Smooth muscle cell (in vitro differentiated cells): ENCODE measurements around the gene GASK1A. TPM values are rescaled to one million over a fixed set of nuclear protein-coding genes. Genes with fewer than 3 reads are reported as not detected.

Experiments used
- DNase-seq: peaks from one replicate; lab custom pipeline; 2025; ENCODE audit not compliant: unreplicated experiment; lab: John Stamatoyannopoulos, UW
- H2AFZ ChIP-seq: fragments of 200-600 bp; sonication (generic); 2 replicates; pipeline ENCODE4 v1.6.0; 2016; ENCODE audit warnings: antibody characterized with exemption, low read depth, mild to moderate bottlenecking
- H3F3A ChIP-seq: fragments of 200-600 bp; sonication (generic); 2 replicates; pipeline ENCODE4 v1.6.0; 2017; ENCODE audit warnings: antibody characterized with exemption, low read depth
- H3K27ac ChIP-seq: fragments of 200-600 bp; sonication (generic); 2 replicates; pipeline ENCODE4 v1.5.1; 2016; ENCODE audit warnings: low read depth, mild to moderate bottlenecking
- H3K27me3 ChIP-seq: fragments of 200-600 bp; sonication (generic); 2 replicates; pipeline ENCODE4 v1.6.1; 2016; ENCODE audit warnings: low read depth, mild to moderate bottlenecking
- H3K36me3 ChIP-seq: fragments of 200-600 bp; sonication (generic); 2 replicates; pipeline ENCODE4 v1.5.1; 2016; ENCODE audit warnings: low read depth
- H3K4me1 ChIP-seq: fragments of 200-600 bp; sonication (generic); 2 replicates; pipeline ENCODE4 v1.5.1; 2016; ENCODE audit warnings: low read depth
- H3K4me2 ChIP-seq: fragments of 200-600 bp; sonication (generic); 2 replicates; pipeline ENCODE4 v1.6.0; 2016; ENCODE audit warnings: mild to moderate bottlenecking
- H3K4me3 ChIP-seq: fragments of 200-600 bp; sonication (generic); 2 replicates; pipeline ENCODE4 v1.5.1; 2016; ENCODE audit warnings: mild to moderate bottlenecking
- H3K79me2 ChIP-seq: fragments of 200-600 bp; sonication (generic); 2 replicates; pipeline ENCODE4 v1.6.0; 2016; ENCODE audit warnings: low read depth, mild to moderate bottlenecking
- H3K9ac ChIP-seq: fragments of 200-600 bp; sonication (generic); 2 replicates; pipeline ENCODE4 v1.6.0; 2016; ENCODE audit warnings: low read depth
- H3K9me3 ChIP-seq: fragments of 200-600 bp; sonication (generic); replicated peaks from 2 replicates; pipeline ENCODE4 v1.5.1; 2016; ENCODE audit warnings: low read depth
- H4K20me1 ChIP-seq: fragments of 200-600 bp; sonication (generic); 2 replicates; pipeline ENCODE4 v1.6.0; 2016; ENCODE audit warnings: low read depth
- CTCF ChIP-seq: fragments of 200-600 bp; sonication (generic); IDR thresholded peaks from 2 replicates; pipeline ENCODE4 v1.5.1; 2017; ENCODE audit warnings: borderline replicate concordance, mild to moderate bottlenecking, antibody characterized with exemption; ENCODE audit not compliant: insufficient read depth, poor library complexity, severe bottlenecking
- WGBS: methylation state at CpG from one replicate; pipeline ENCODE4 v1.1.7; 2016; ENCODE audit warnings: low lambda C conversion rate; 5-methylcytosine and 5-hydroxymethylcytosine counted together
- polyA plus RNA-seq: library from polyadenylated mRNA; unstranded; fragments of >200 nt; fragmentation: Nextera tagmentation; extraction: Ambion mirVana; gene quantifications from 2 replicates; pipeline ENCODE4 v1.2.1, GENCODE V29; 2016
- total RNA-seq: library from RNA; depleted of rRNA; stranded (reverse); fragments of >200 nt; gene quantifications from 2 replicates; pipeline ENCODE4 v1.2.3, GENCODE V29; 2014

The GASK1A gene
- total and polyA plus RNA-seq, 2 experiments from 2014 or later, result 0.76 TPM; not detected in 1

DNA sequence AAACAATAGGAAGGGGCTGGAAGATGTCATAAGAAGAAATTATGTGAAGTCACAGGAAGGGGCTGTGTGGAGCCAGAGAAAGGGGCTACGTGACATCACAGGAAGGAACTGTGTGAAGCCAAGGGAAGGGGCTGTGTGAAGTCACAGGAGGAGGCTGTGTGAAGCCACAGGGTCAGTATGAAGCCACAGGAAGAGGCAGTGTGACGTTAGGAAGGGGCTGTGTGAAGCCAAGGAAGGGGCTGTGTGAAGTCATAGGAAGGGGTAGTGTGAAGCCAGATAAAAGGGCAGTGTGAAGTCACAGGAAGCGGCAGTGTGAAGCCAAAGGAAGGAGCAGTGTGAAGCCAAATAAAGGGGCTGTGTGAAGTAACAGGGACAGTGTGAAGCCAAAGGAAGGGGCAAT, 32.5 kb downstream of the GASK1A start:
- no peak for TF ChIP-seq CTCF
- no peaks in the 10 kb centered on the region for H3K9me3 ChIP-seq
- H3K36me3 ChIP-seq, result no peaks in the 10 kb centered on the region
- peaks cover 1% of the 10 kb centered on the region for H3K27me3 ChIP-seq
- H3K4me2 ChIP-seq, result no peak overlapping the region
- no peaks in the 10 kb centered on the region for H4K20me1 ChIP-seq
- H3F3A ChIP-seq, result no peaks in the 10 kb centered on the region
- no peak for DNase-seq
- H3K27ac ChIP-seq, result no peak overlapping the region
- WGBS, result 86% methylated on average over 3 of the region's 3 CpGs
- H3K4me3 ChIP-seq, result no peak overlapping the region
- H3K4me1 ChIP-seq, result no peaks in the 10 kb centered on the region
- no peak overlapping the region for H3K9ac ChIP-seq
- H2AFZ ChIP-seq, result no peak overlapping the region
- H3K79me2 ChIP-seq, result no peaks in the 10 kb centered on the region

- Histone ChIP-seq H3K36me3 (no peaks in the 10 kb centered on the region), H3K27me3 (no peaks in the 10 kb centered on the region), H3K4me3 (no peak overlapping the region), H3K79me2 (no peaks in the 10 kb centered on the region), H3K9ac (no peak overlapping the region), H4K20me1 (no peaks in the 10 kb centered on the region), H3K4me2 (no peak overlapping the region), H3K27ac (no peak overlapping the region), H3F3A (no peaks in the 10 kb centered on the region), H3K9me3 (no peaks in the 10 kb centered on the region), H2AFZ (no peak overlapping the region), H3K4me1 (no peaks in the 10 kb centered on the region)
- no peak for DNase-seq
- no peak for TF ChIP-seq CTCF
Observed at GRCh38 chr3:43012174-43012573, 33.1 kb downstream of the GASK1A start.

DNA sequence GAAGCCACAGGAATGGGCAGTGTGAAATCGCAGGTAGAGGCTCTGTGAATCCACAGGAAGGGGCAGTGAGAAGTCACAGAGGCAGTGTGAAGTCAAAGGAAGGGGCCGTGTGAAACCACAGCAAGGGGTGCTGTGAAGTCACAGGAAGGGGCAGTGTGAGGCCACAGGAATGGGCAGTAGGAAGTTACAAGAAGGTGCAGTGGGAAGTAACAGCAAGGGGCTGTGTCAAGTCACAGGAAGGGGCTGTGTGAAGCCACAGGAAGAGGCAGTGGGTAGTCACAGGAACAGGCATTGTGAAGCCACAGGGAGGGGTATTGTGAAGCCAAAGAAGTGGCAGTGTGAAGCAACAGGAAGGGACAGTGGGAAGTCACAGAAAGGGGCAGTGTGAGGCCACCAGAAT, 34.1 kb downstream of the GASK1A start:
- no peak overlapping the region for H2AFZ ChIP-seq
- H3K27ac ChIP-seq, result no peak overlapping the region
- H4K20me1 ChIP-seq, result no peaks in the 10 kb centered on the region
- H3K36me3 ChIP-seq, result no peaks in the 10 kb centered on the region
- no peaks in the 10 kb centered on the region for H3K27me3 ChIP-seq
- 96% methylated on average over 2 of the region's 2 CpGs for WGBS
- DNase-seq, result no peak
- H3K9me3 ChIP-seq, result no peaks in the 10 kb centered on the region
- no peaks in the 10 kb centered on the region for H3K79me2 ChIP-seq
- no peak overlapping the region for H3K9ac ChIP-seq
- H3K4me3 ChIP-seq, result no peak overlapping the region
- TF ChIP-seq CTCF, result no peak
- no peaks in the 10 kb centered on the region for H3K4me1 ChIP-seq
- no peaks in the 10 kb centered on the region for H3F3A ChIP-seq
- H3K4me2 ChIP-seq, result no peak overlapping the region

GRCh38 chr3:43013743-43014155, 34.6 kb downstream of the GASK1A start:
- Histone ChIP-seq H2AFZ (no peak overlapping the region), H3K27ac (no peak overlapping the region), H3K27me3 (no peaks in the 10 kb centered on the region), H3K4me3 (no peak overlapping the region), H4K20me1 (no peaks in the 10 kb centered on the region), H3K4me1 (no peaks in the 10 kb centered on the region), H3K9me3 (no peaks in the 10 kb centered on the region), H3K4me2 (no peak overlapping the region), H3K36me3 (no peaks in the 10 kb centered on the region), H3F3A (no peaks in the 10 kb centered on the region), H3K9ac (no peak overlapping the region), H3K79me2 (no peaks in the 10 kb centered on the region)
- no peak for TF ChIP-seq CTCF
- DNase-seq, result no peak
- 86% methylated on average over 2 of the region's 2 CpGs for WGBS
